ENCODE results near the gene SLC16A3.

The SLC16A3 gene

GRCh38 chr17:82242977-82243647 is 14.3 kb downstream of the SLC16A3 start:
- TF ChIP-seq TCF4 (CRISPR knock-in tag; IDR thresholded peaks at IDR 0.05; ENCODE audit: borderline replicate concordance): no peak
- TF ChIP-seq OSR1 (CRISPR knock-in tag; IDR thresholded peaks at IDR 0.05): 0 out of 2 replicates have a peak, but pooled peaks have one; percentile 25
- no peak for TF ChIP-seq PPARA (CRISPR knock-in tag; IDR thresholded peaks at IDR 0.05; ENCODE audit: borderline replicate concordance)
- TF ChIP-seq, protein P1, sequence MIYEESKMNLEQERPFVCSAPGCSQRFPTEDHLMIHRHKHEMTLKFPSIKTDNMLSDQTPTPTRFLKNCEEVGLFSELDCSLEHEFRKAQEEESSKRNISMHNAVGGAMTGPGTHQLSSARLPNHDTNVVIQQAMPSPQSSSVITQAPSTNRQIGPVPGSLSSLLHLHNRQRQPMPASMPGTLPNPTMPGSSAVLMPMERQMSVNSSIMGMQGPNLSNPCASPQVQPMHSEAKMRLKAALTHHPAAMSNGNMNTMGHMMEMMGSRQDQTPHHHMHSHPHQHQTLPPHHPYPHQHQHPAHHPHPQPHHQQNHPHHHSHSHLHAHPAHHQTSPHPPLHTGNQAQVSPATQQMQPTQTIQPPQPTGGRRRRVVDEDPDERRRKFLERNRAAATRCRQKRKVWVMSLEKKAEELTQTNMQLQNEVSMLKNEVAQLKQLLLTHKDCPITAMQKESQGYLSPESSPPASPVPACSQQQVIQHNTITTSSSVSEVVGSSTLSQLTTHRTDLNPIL (CRISPR knock-in tag; IDR thresholded peaks at IDR 0.05; ENCODE audit: low read depth): no peak
- TF ChIP-seq RARB (CRISPR knock-in tag; IDR thresholded peaks at IDR 0.05): no peak
- TF ChIP-seq ZNF70 (CRISPR knock-in tag; IDR thresholded peaks at IDR 0.05): no peak
- TF ChIP-seq PATZ1 (CRISPR knock-in tag; IDR thresholded peaks at IDR 0.05; ENCODE audit: borderline replicate concordance): 0 out of 2 replicates have a peak, but pooled peaks have one; percentile 11
- no peak for TF ChIP-seq POU6F1 (CRISPR knock-in tag; IDR thresholded peaks at IDR 0.05; ENCODE audit: borderline replicate concordance, low read depth)
- ATAC-seq: peak; percentile 1

GRCh38 chr17:82243648-82244412 is 15.0 kb downstream of the SLC16A3 start:
- TF ChIP-seq OSR1 (CRISPR knock-in tag; IDR thresholded peaks at IDR 0.05): no peak
- no peak for TF ChIP-seq ZNF565 (CRISPR knock-in tag; conservative IDR thresholded peaks at IDR 0.05; ENCODE audit: low read depth)
- TF ChIP-seq PPARA (CRISPR knock-in tag; IDR thresholded peaks at IDR 0.05; ENCODE audit: borderline replicate concordance): no peak
- TF ChIP-seq GLIS3 (CRISPR knock-in tag; IDR thresholded peaks at IDR 0.05): no peak
- TF ChIP-seq CSRNP3 (CRISPR knock-in tag; IDR thresholded peaks at IDR 0.05): no peak
- no peak for TF ChIP-seq SNAI2 (CRISPR knock-in tag; IDR thresholded peaks at IDR 0.05)
- no peak for TF ChIP-seq PATZ1 (CRISPR knock-in tag; IDR thresholded peaks at IDR 0.05; ENCODE audit: borderline replicate concordance)
- TF ChIP-seq ZFP3 (CRISPR knock-in tag; IDR thresholded peaks at IDR 0.05): no peak
- no peak for TF ChIP-seq RARB (CRISPR knock-in tag; IDR thresholded peaks at IDR 0.05)
- no peak for TF ChIP-seq ZFP30 (CRISPR knock-in tag; IDR thresholded peaks at IDR 0.05)
- TF ChIP-seq, protein P1 (CRISPR knock-in tag; IDR thresholded peaks at IDR 0.05; ENCODE audit: low read depth): no peak
- TF ChIP-seq CSDC2 (CRISPR knock-in tag; IDR thresholded peaks at IDR 0.05): no peak
- no peak for TF ChIP-seq POU6F1 (CRISPR knock-in tag; IDR thresholded peaks at IDR 0.05; ENCODE audit: borderline replicate concordance, low read depth)
- TF ChIP-seq ZC3H10 (CRISPR knock-in tag; IDR thresholded peaks at IDR 0.05): no peak
- no peak for TF ChIP-seq BACH2 (CRISPR knock-in tag; IDR thresholded peaks at IDR 0.05; ENCODE audit: borderline replicate concordance)
- TF ChIP-seq ISL1 (CRISPR knock-in tag; IDR thresholded peaks at IDR 0.05): no peak
- TF ChIP-seq ARNTL (CRISPR knock-in tag; IDR thresholded peaks at IDR 0.05; ENCODE audit: borderline replicate concordance, low read depth): no peak
- TF ChIP-seq ZNF8 (CRISPR knock-in tag; IDR thresholded peaks at IDR 0.05): no peak
- no peak for TF ChIP-seq TOX (CRISPR knock-in tag; IDR thresholded peaks at IDR 0.05; ENCODE audit: borderline replicate concordance)
- TF ChIP-seq, protein P2, sequence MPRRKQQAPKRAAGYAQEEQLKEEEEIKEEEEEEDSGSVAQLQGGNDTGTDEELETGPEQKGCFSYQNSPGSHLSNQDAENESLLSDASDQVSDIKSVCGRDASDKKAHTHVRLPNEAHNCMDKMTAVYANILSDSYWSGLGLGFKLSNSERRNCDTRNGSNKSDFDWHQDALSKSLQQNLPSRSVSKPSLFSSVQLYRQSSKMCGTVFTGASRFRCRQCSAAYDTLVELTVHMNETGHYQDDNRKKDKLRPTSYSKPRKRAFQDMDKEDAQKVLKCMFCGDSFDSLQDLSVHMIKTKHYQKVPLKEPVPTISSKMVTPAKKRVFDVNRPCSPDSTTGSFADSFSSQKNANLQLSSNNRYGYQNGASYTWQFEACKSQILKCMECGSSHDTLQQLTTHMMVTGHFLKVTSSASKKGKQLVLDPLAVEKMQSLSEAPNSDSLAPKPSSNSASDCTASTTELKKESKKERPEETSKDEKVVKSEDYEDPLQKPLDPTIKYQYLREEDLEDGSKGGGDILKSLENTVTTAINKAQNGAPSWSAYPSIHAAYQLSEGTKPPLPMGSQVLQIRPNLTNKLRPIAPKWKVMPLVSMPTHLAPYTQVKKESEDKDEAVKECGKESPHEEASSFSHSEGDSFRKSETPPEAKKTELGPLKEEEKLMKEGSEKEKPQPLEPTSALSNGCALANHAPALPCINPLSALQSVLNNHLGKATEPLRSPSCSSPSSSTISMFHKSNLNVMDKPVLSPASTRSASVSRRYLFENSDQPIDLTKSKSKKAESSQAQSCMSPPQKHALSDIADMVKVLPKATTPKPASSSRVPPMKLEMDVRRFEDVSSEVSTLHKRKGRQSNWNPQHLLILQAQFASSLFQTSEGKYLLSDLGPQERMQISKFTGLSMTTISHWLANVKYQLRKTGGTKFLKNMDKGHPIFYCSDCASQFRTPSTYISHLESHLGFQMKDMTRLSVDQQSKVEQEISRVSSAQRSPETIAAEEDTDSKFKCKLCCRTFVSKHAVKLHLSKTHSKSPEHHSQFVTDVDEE (CRISPR knock-in tag; IDR thresholded peaks at IDR 0.05): no peak
- ATAC-seq: no peak
